ENCODE data around the gene AK9.

DNA sequence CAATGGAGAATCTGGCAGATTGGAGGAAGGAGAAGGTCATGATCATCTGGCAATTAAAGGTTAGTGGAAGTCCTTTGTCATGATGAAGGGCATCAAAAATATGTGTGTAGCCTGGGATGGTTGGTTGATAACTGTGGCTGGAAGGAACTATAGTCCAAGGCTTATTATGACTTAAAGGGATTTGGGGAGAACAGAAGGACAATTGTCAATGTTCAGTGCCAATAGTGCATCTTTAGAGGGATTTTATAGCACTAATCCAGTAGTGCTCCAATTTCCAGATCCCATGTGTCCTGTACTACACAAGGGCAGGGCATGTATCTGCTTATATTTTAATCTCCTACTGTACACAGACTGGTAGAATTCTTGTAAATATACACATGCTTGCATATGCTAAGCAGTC, 203.0 kb downstream of the AK9 start:
- TF ChIP-seq SUZ12 (IDR thresholded peaks at IDR 0.05) (no peak), ELF4 (IDR thresholded peaks at IDR 0.05) (no peak), BHLHE40 (IDR thresholded peaks at IDR 0.05; ENCODE audit: borderline replicate concordance) (no peak), TARDBP (IDR thresholded peaks at IDR 0.05) (no peak), ZNF384 (IDR thresholded peaks at IDR 0.05) (no peak), FOXA1 (IDR thresholded peaks at IDR 0.05) (no peak), FOXK2 (IDR thresholded peaks at IDR 0.05) (no peak), FOXM1 (IDR thresholded peaks at IDR 0.05; ENCODE audit: borderline replicate concordance) (no peak), SP1 (IDR thresholded peaks at IDR 0.05) (no peak), LEF1 (IDR thresholded peaks at IDR 0.05; ENCODE audit: borderline replicate concordance) (no peak), HDGF (IDR thresholded peaks at IDR 0.05; ENCODE audit: borderline replicate concordance) (no peak)
- TF ChIP-seq, protein P1, sequence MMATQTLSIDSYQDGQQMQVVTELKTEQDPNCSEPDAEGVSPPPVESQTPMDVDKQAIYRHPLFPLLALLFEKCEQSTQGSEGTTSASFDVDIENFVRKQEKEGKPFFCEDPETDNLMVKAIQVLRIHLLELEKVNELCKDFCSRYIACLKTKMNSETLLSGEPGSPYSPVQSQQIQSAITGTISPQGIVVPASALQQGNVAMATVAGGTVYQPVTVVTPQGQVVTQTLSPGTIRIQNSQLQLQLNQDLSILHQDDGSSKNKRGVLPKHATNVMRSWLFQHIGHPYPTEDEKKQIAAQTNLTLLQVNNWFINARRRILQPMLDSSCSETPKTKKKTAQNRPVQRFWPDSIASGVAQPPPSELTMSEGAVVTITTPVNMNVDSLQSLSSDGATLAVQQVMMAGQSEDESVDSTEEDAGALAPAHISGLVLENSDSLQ (IDR thresholded peaks at IDR 0.05) = no peak
